Spleen (tissue), 7 donors: Measurements from ENCODE around the gene NUDT4.

Source experiments
- POLR2A ChIP-seq, 3 donors: fragments of 450-650 bp; IDR thresholded peaks; one replicate each; pipeline ENCODE4 v1.5.1; 2017; ENCODE audit warnings: antibody characterized with exemption in 3 of 3, mild to moderate bottlenecking in 1 of 3
- TF ChIP-seq, protein P1 (sequence below), 11 experiments: fragments of 200-600 bp in 7 of 11; fragments of 450-650 bp in 4 of 11; sonication (generic) in 4 of 11; IDR thresholded peaks in 8 of 11; conservative IDR thresholded peaks in 3 of 11; 1 replicate in 7 of 11; 2 replicates in 4 of 11; pipeline versions ENCODE4 v1.4.0 to v1.8.0; 2016 to 2021; ENCODE audit warnings: antibody characterized with exemption in 11 of 11, inconsistent platforms in 4 of 11, mild to moderate bottlenecking in 1 of 11
- donor health status: DM: no; HTN: no; CAD: no; lungs with moderate emphysema.
- donor health status: DM: no; HTN: no; CAD: no.
- donor health status: DM: no; HTN: no; CAD: no.

DNA sequence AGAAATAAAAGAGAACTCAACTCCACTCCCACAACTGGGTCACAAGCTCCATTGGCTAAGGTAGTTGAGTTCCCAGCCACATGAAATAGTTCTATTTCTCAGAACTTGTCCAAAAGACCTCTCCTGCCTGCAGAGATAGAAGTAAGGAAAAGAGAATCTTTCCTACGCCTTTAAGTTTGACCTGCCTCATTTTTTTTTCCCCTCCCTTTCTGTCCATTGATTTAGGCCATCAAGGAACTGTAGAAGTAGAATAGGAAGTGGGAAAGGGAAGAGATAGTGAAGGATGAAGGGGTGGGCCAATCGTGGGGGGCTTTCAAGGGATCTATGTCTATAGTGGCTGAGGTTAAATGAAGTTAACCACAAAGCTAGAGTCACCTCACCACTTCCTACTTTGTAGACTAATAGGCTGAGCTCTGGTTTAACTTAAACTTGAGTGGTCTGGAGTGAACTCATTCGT lies 13.9 kb upstream of the NUDT4 start:
- TF ChIP-seq, protein P1, sequence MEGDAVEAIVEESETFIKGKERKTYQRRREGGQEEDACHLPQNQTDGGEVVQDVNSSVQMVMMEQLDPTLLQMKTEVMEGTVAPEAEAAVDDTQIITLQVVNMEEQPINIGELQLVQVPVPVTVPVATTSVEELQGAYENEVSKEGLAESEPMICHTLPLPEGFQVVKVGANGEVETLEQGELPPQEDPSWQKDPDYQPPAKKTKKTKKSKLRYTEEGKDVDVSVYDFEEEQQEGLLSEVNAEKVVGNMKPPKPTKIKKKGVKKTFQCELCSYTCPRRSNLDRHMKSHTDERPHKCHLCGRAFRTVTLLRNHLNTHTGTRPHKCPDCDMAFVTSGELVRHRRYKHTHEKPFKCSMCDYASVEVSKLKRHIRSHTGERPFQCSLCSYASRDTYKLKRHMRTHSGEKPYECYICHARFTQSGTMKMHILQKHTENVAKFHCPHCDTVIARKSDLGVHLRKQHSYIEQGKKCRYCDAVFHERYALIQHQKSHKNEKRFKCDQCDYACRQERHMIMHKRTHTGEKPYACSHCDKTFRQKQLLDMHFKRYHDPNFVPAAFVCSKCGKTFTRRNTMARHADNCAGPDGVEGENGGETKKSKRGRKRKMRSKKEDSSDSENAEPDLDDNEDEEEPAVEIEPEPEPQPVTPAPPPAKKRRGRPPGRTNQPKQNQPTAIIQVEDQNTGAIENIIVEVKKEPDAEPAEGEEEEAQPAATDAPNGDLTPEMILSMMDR (IDR thresholded peaks at IDR 0.05 in 8 of 11, conservative IDR thresholded peaks at IDR 0.05 in 3 of 11) = no peak
- TF ChIP-seq POLR2A (IDR thresholded peaks at IDR 0.05) = no peak
